AG09319 (cell line): ENCODE measurements around the gene UBE2A.

Source experiments
- DNase-seq: peaks from one replicate; pipeline ENCODE4 v3.0.0-alpha.2; 2010; ENCODE audit warnings: low read depth; ENCODE audit errors: extremely low read depth
- CTCF ChIP-seq: IDR thresholded peaks from 2 replicates; pipeline ENCODE4 v1.5.1; 2011; ENCODE audit warnings: low read depth, mild to moderate bottlenecking, inconsistent platforms, low read length, moderate library complexity

Gene UBE2A

GRCh38 chrX:119614776-119615175 lies 40.4 kb downstream of the UBE2A start:
- TF ChIP-seq CTCF: no peak
- no peak for DNase-seq

- no peak for TF ChIP-seq CTCF
- no peak for DNase-seq
Observed at GRCh38 chrX:119617517-119618164, 43.3 kb downstream of the UBE2A start.

GRCh38 chrX:119618439-119618838 lies 44.1 kb downstream of the UBE2A start:
- no peak for DNase-seq
- TF ChIP-seq CTCF: no peak

GRCh38 chrX:119622356-119623232 lies 48.2 kb downstream of the UBE2A start:
- DNase-seq: no peak
- no peak for TF ChIP-seq CTCF

GRCh38 chrX:119624417-119624816 lies 50.1 kb downstream of the UBE2A start:
- no peak for DNase-seq
- TF ChIP-seq CTCF: no peak

- no peak for TF ChIP-seq CTCF
- no peak for DNase-seq
Observed at GRCh38 chrX:119624951-119625668, 50.7 kb downstream of the UBE2A start.

GRCh38 chrX:119625843-119626242 lies 51.5 kb downstream of the UBE2A start:
- TF ChIP-seq CTCF: no peak
- DNase-seq: no peak
